ENCODE data around the gene NTN4.

DNA sequence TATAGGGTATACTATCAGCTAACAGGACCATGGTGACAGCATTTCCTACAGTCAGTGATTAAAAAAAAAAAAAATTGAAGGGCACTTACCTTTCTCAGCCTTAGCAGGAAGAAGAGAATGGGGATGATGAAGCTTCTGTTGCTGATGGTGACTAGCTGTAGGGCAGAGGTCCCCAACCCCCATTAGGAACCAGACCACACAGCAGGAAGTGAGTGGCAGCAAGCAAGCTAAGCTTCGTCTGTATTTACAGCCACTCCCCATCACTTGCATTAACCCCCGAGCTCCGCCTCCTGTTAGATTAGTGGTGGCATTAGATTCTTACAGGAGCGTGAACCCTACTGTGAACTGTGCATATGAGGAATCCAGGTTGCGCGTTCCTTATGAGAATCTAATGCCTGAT, 148.0 kb downstream of the NTN4 start:
- TF ChIP-seq, protein P1, sequence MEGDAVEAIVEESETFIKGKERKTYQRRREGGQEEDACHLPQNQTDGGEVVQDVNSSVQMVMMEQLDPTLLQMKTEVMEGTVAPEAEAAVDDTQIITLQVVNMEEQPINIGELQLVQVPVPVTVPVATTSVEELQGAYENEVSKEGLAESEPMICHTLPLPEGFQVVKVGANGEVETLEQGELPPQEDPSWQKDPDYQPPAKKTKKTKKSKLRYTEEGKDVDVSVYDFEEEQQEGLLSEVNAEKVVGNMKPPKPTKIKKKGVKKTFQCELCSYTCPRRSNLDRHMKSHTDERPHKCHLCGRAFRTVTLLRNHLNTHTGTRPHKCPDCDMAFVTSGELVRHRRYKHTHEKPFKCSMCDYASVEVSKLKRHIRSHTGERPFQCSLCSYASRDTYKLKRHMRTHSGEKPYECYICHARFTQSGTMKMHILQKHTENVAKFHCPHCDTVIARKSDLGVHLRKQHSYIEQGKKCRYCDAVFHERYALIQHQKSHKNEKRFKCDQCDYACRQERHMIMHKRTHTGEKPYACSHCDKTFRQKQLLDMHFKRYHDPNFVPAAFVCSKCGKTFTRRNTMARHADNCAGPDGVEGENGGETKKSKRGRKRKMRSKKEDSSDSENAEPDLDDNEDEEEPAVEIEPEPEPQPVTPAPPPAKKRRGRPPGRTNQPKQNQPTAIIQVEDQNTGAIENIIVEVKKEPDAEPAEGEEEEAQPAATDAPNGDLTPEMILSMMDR (IDR thresholded peaks at IDR 0.05) = no peak
- no peak for TF ChIP-seq POLR2A (IDR thresholded peaks at IDR 0.05)

All from esophagus squamous epithelium (tissue), 4 donors.